K562 (cell line): Measurements from ENCODE around the gene PKLR. TPM values are rescaled to one million over a fixed set of nuclear protein-coding genes. Genes with fewer than 3 reads are reported as not detected.

Experiments used
- FOXM1 ChIP-seq, 2 experiments: fragments of 450-650 bp in 1 of 2; sonication (generic) in 1 of 2; formaldehyde crosslinking in 1 of 2; IDR thresholded peaks; 2 replicates each; pipeline versions ENCODE4 v1.6.1 to v1.9.0; 2017 to 2022; ENCODE audit warnings: low read depth in 2 of 2, mild to moderate bottlenecking in 2 of 2, missing genetic modification reagents in 1 of 2, moderate library complexity in 1 of 2
- MTA3 ChIP-seq: fragments of 450-650 bp; formaldehyde crosslinking; IDR thresholded peaks from 2 replicates; pipeline ENCODE4 v1.6.1; 2017; ENCODE audit warnings: mild to moderate bottlenecking, borderline replicate concordance
- MYNN ChIP-seq, 2 experiments: sonication (generic); formaldehyde crosslinking in 1 of 2; IDR thresholded peaks; 2 replicates each; pipeline versions ENCODE4 v1.5.0 to v1.6.1; 2016 to 2020; ENCODE audit warnings: antibody characterized with exemption in 1 of 2, missing genetic modification reagents in 1 of 2
- NEUROD1 ChIP-seq: fragments of 150-350 bp; IDR thresholded peaks from 2 replicates; pipeline ENCODE4 v1.6.1; 2014; ENCODE audit warnings: borderline replicate concordance, low read length, low read depth; ENCODE audit not compliant: partially characterized antibody
- RBM22 ChIP-seq: fragments of 200-400 bp; formaldehyde crosslinking; IDR thresholded peaks from 2 replicates; pipeline ENCODE4 v1.6.1; 2018; ENCODE audit warnings: low read length, low read depth; ENCODE audit not compliant: poor library complexity, severe bottlenecking
- ZNF79 ChIP-seq: fragments of 250-450 bp; sonication (Bioruptor Pico); IDR thresholded peaks from 2 replicates; pipeline ENCODE4 v1.4.0; 2020; ENCODE audit warnings: low read depth, mild to moderate bottlenecking, moderate library complexity
- polyA plus RNA-seq, 8 experiments: library from polyadenylated mRNA; depleted of rRNA in 4 of 8; stranded (reverse) in 5 of 8; unstranded in 3 of 8; fragments of >200 nt; fragmentation: Nextera tagmentation in 2 of 8; fragmentation: Illumina TruSeq in 1 of 8; extraction: Ambion mirVana in 2 of 8; extraction: Trizol in 1 of 8; gene quantifications; 2 replicates each; pipeline versions ENCODE4 v1.2.1 to v1.2.3, GENCODE V29; 2011 to 2014; ENCODE audit warnings: inconsistent platforms in 1 of 8, missing spikeins in 1 of 8
- total RNA-seq, 7 experiments: library from RNA; depleted of rRNA in 6 of 7; stranded (reverse); fragments of >200 nt in 6 of 7; fragmentation: Illumina TruSeq in 2 of 7; extraction: Trizol in 2 of 7; gene quantifications; 2 replicates each; pipeline versions ENCODE4 v1.2.1 to v1.2.3, GENCODE V29; 2011 to 2021; ENCODE audit warnings: low replicate concordance in 1 of 7
- TF ChIP-seq, protein P1 (sequence below): fragments of 450-650 bp; IDR thresholded peaks from 2 replicates; pipeline ENCODE4 v1.6.1; 2016; ENCODE audit warnings: mild to moderate bottlenecking, moderate library complexity
- TF ChIP-seq, protein P2 (sequence below), 3 experiments: IDR thresholded peaks in 2 of 3; conservative IDR thresholded peaks in 1 of 3; 2 replicates each; pipeline ENCODE4 v1.5.1; 2011 to 2012; ENCODE audit warnings: low read length in 3 of 3, mild to moderate bottlenecking in 3 of 3, control low read depth in 2 of 3, improper control_type of control experiment in 1 of 3, inconsistent platforms in 1 of 3, low read depth in 1 of 3, mixed read lengths in 1 of 3, moderate library complexity in 1 of 3; ENCODE audit not compliant: insufficient read depth in 2 of 3

PKLR gene
- total and polyA plus RNA-seq, 9 of the 15 experiments (the other 6 are each of a cell fraction or from before 2014, with no cell fraction given), result 10.7 to 78.4 (median 38.2) TPM

GRCh38 chr1:155324037-155324716 lies 22.9 kb upstream of the PKLR start (continued):
- TF ChIP-seq, protein P1, sequence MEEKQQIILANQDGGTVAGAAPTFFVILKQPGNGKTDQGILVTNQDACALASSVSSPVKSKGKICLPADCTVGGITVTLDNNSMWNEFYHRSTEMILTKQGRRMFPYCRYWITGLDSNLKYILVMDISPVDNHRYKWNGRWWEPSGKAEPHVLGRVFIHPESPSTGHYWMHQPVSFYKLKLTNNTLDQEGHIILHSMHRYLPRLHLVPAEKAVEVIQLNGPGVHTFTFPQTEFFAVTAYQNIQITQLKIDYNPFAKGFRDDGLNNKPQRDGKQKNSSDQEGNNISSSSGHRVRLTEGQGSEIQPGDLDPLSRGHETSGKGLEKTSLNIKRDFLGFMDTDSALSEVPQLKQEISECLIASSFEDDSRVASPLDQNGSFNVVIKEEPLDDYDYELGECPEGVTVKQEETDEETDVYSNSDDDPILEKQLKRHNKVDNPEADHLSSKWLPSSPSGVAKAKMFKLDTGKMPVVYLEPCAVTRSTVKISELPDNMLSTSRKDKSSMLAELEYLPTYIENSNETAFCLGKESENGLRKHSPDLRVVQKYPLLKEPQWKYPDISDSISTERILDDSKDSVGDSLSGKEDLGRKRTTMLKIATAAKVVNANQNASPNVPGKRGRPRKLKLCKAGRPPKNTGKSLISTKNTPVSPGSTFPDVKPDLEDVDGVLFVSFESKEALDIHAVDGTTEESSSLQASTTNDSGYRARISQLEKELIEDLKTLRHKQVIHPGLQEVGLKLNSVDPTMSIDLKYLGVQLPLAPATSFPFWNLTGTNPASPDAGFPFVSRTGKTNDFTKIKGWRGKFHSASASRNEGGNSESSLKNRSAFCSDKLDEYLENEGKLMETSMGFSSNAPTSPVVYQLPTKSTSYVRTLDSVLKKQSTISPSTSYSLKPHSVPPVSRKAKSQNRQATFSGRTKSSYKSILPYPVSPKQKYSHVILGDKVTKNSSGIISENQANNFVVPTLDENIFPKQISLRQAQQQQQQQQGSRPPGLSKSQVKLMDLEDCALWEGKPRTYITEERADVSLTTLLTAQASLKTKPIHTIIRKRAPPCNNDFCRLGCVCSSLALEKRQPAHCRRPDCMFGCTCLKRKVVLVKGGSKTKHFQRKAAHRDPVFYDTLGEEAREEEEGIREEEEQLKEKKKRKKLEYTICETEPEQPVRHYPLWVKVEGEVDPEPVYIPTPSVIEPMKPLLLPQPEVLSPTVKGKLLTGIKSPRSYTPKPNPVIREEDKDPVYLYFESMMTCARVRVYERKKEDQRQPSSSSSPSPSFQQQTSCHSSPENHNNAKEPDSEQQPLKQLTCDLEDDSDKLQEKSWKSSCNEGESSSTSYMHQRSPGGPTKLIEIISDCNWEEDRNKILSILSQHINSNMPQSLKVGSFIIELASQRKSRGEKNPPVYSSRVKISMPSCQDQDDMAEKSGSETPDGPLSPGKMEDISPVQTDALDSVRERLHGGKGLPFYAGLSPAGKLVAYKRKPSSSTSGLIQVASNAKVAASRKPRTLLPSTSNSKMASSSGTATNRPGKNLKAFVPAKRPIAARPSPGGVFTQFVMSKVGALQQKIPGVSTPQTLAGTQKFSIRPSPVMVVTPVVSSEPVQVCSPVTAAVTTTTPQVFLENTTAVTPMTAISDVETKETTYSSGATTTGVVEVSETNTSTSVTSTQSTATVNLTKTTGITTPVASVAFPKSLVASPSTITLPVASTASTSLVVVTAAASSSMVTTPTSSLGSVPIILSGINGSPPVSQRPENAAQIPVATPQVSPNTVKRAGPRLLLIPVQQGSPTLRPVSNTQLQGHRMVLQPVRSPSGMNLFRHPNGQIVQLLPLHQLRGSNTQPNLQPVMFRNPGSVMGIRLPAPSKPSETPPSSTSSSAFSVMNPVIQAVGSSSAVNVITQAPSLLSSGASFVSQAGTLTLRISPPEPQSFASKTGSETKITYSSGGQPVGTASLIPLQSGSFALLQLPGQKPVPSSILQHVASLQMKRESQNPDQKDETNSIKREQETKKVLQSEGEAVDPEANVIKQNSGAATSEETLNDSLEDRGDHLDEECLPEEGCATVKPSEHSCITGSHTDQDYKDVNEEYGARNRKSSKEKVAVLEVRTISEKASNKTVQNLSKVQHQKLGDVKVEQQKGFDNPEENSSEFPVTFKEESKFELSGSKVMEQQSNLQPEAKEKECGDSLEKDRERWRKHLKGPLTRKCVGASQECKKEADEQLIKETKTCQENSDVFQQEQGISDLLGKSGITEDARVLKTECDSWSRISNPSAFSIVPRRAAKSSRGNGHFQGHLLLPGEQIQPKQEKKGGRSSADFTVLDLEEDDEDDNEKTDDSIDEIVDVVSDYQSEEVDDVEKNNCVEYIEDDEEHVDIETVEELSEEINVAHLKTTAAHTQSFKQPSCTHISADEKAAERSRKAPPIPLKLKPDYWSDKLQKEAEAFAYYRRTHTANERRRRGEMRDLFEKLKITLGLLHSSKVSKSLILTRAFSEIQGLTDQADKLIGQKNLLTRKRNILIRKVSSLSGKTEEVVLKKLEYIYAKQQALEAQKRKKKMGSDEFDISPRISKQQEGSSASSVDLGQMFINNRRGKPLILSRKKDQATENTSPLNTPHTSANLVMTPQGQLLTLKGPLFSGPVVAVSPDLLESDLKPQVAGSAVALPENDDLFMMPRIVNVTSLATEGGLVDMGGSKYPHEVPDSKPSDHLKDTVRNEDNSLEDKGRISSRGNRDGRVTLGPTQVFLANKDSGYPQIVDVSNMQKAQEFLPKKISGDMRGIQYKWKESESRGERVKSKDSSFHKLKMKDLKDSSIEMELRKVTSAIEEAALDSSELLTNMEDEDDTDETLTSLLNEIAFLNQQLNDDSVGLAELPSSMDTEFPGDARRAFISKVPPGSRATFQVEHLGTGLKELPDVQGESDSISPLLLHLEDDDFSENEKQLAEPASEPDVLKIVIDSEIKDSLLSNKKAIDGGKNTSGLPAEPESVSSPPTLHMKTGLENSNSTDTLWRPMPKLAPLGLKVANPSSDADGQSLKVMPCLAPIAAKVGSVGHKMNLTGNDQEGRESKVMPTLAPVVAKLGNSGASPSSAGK, result no peak
- no peak for TF ChIP-seq MYNN (IDR thresholded peaks at IDR 0.05)
- TF ChIP-seq MYNN (CRISPR knock-in tag; IDR thresholded peaks at IDR 0.05), result no peak
- TF ChIP-seq FOXM1 (IDR thresholded peaks at IDR 0.05; ENCODE audit: low read depth), result no peak
- TF ChIP-seq FOXM1 (CRISPR knock-in tag; IDR thresholded peaks at IDR 0.05; ENCODE audit: low read depth), result no peak
- TF ChIP-seq MTA3, result no peak; the same call in none of the 2 replicates
- TF ChIP-seq ZNF79 (CRISPR knock-in tag), result no peak
- TF ChIP-seq RBM22, result no peak
- TF ChIP-seq, protein P2, sequence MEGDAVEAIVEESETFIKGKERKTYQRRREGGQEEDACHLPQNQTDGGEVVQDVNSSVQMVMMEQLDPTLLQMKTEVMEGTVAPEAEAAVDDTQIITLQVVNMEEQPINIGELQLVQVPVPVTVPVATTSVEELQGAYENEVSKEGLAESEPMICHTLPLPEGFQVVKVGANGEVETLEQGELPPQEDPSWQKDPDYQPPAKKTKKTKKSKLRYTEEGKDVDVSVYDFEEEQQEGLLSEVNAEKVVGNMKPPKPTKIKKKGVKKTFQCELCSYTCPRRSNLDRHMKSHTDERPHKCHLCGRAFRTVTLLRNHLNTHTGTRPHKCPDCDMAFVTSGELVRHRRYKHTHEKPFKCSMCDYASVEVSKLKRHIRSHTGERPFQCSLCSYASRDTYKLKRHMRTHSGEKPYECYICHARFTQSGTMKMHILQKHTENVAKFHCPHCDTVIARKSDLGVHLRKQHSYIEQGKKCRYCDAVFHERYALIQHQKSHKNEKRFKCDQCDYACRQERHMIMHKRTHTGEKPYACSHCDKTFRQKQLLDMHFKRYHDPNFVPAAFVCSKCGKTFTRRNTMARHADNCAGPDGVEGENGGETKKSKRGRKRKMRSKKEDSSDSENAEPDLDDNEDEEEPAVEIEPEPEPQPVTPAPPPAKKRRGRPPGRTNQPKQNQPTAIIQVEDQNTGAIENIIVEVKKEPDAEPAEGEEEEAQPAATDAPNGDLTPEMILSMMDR (IDR thresholded peaks at IDR 0.05 in 2 of 3, conservative IDR thresholded peaks at IDR 0.05 in 1 of 3; ENCODE audit: insufficient read depth in 2 of 3, low read depth in 1 of 3, low read length in 3 of 3), result no peak
- no peak for TF ChIP-seq NEUROD1
